ENCODE data around the gene ACAP3.

Gene ACAP3

GRCh38 chr1:1300352-1300739, 7.4 kb downstream of the ACAP3 start:
- H3K4me3 ChIP-seq (ENCODE audit: low read length): no peak overlapping the region
- H3K4me1 ChIP-seq (ENCODE audit: control insufficient read depth, low read length): peaks cover 7% of the 10 kb centered on the region
- H3F3A ChIP-seq (ENCODE audit: control insufficient read depth, insufficient read depth): no peaks in the 10 kb centered on the region
- no peaks in the 10 kb centered on the region for H3K9me2 ChIP-seq (replicated peaks; ENCODE audit: control insufficient read depth, low read length)
- H3K4me2 ChIP-seq (ENCODE audit: low read length): no peak overlapping the region
- peaks cover 4% of the 10 kb centered on the region; the same call in 1 of the 2 replicates for H3K79me2 ChIP-seq (ENCODE audit: control insufficient read depth, low read length)
- no peak overlapping the region for H3K27ac ChIP-seq (ENCODE audit: low read depth, low read length)
- H3K36me3 ChIP-seq (ENCODE audit: control insufficient read depth, low read length): no peaks in the 10 kb centered on the region
- TF ChIP-seq CTCF (IDR thresholded peaks at IDR 0.05; ENCODE audit: low read depth, low read length, poor library complexity, severe bottlenecking) (no peak), EZH2phosphoT487 (IDR thresholded peaks at IDR 0.05; ENCODE audit: borderline replicate concordance, low read length) (no peak)
- H4K20me1 ChIP-seq (ENCODE audit: control insufficient read depth, insufficient read depth, low read depth, low read length): no peaks in the 10 kb centered on the region
- H3K9me3 ChIP-seq (ENCODE audit: control insufficient read depth, insufficient read depth, low read length): no peaks in the 10 kb centered on the region
- H3K27me3 ChIP-seq (ENCODE audit: control insufficient read depth, low read length): no peaks in the 10 kb centered on the region

GRCh38 chr1:1299686-1300351, 7.9 kb downstream of the ACAP3 start:
- no peak overlapping the region for H3K27ac ChIP-seq (ENCODE audit: low read depth, low read length)
- H3K4me1 ChIP-seq (ENCODE audit: control insufficient read depth, low read length): peaks cover 2% of the 10 kb centered on the region
- peaks cover 4% of the 10 kb centered on the region; the same call in 1 of the 2 replicates for H3K79me2 ChIP-seq (ENCODE audit: control insufficient read depth, low read length)
- no peaks in the 10 kb centered on the region for H3K27me3 ChIP-seq (ENCODE audit: control insufficient read depth, low read length)
- TF ChIP-seq EZH2phosphoT487 (IDR thresholded peaks at IDR 0.05; ENCODE audit: borderline replicate concordance, low read length): no peak
- TF ChIP-seq CTCF (IDR thresholded peaks at IDR 0.05; ENCODE audit: low read depth, low read length, poor library complexity, severe bottlenecking): peak; percentile 61
- H4K20me1 ChIP-seq (ENCODE audit: control insufficient read depth, insufficient read depth, low read depth, low read length): no peaks in the 10 kb centered on the region
- no peak overlapping the region for H3K4me2 ChIP-seq (ENCODE audit: low read length)
- no peaks in the 10 kb centered on the region for H3K9me2 ChIP-seq (replicated peaks; ENCODE audit: control insufficient read depth, low read length)
- H3K4me3 ChIP-seq (ENCODE audit: low read length): no peak overlapping the region
- H3K9me3 ChIP-seq (ENCODE audit: control insufficient read depth, insufficient read depth, low read length): no peaks in the 10 kb centered on the region
- no peaks in the 10 kb centered on the region for H3K36me3 ChIP-seq (ENCODE audit: control insufficient read depth, low read length)
- no peaks in the 10 kb centered on the region for H3F3A ChIP-seq (ENCODE audit: control insufficient read depth, insufficient read depth)

- no peaks in the 10 kb centered on the region for H3K9me3 ChIP-seq (ENCODE audit: control insufficient read depth, insufficient read depth, low read length)
- H3K27me3 ChIP-seq (ENCODE audit: control insufficient read depth, low read length): no peaks in the 10 kb centered on the region
- no peak overlapping the region for H3K4me3 ChIP-seq (ENCODE audit: low read length)
- no peaks in the 10 kb centered on the region for H4K20me1 ChIP-seq (ENCODE audit: control insufficient read depth, insufficient read depth, low read depth, low read length)
- no peaks in the 10 kb centered on the region for H3K4me1 ChIP-seq (ENCODE audit: control insufficient read depth, low read length)
- no peak for TF ChIP-seq EZH2phosphoT487 (IDR thresholded peaks at IDR 0.05; ENCODE audit: borderline replicate concordance, low read length)
- TF ChIP-seq CTCF (IDR thresholded peaks at IDR 0.05; ENCODE audit: low read depth, low read length, poor library complexity, severe bottlenecking): no peak
- H3K27ac ChIP-seq (ENCODE audit: low read depth, low read length): no peak overlapping the region
- H3K36me3 ChIP-seq (ENCODE audit: control insufficient read depth, low read length): no peaks in the 10 kb centered on the region
- H3K79me2 ChIP-seq (ENCODE audit: control insufficient read depth, low read length): no peaks in the 10 kb centered on the region
- H3K4me2 ChIP-seq (ENCODE audit: low read length): no peak overlapping the region
- H3F3A ChIP-seq (ENCODE audit: control insufficient read depth, insufficient read depth): no peaks in the 10 kb centered on the region
- H3K9me2 ChIP-seq (replicated peaks; ENCODE audit: control insufficient read depth, low read length): no peaks in the 10 kb centered on the region
Measured at GRCh38 chr1:1298861-1299685, 8.7 kb downstream of the ACAP3 start.

Data from DOHH2 (cell line).